H54 (cell line): ENCODE measurements around the gene FBLN5.
"Not testable (repeated sequence)": the region's sequence is repeated elsewhere in the genome, so short reads cannot be mapped to it uniquely, and the experiment has no call there.

ENCODE experiments used
- DNase-seq: peaks from one replicate; pipeline ENCODE4 v3.0.0; 2011; ENCODE audit warnings: low spot score, mixed read lengths; ENCODE audit not compliant: insufficient read length
- FAIRE-seq: peaks from 3 replicates; lab custom pipeline; 2011; peaks lifted over from hg19 to GRCh38; lab: Jason Lieb, UNC
- POLR2A ChIP-seq: IDR thresholded peaks from 2 replicates; pipeline ENCODE4 v1.6.1; 2011; ENCODE audit warnings: low read depth, mild to moderate bottlenecking, low read length

The FBLN5 gene

GRCh38 chr14:91861091-91861490 lies 86.4 kb downstream of the FBLN5 start:
- FAIRE-seq (no peak), DNase-seq (no peak)
- TF ChIP-seq POLR2A: no peak

- TF ChIP-seq POLR2A: no peak
- DNase-seq: no peak
- no peak for FAIRE-seq
Observed at GRCh38 chr14:91860238-91860637, 87.3 kb downstream of the FBLN5 start.

GRCh38 chr14:91858536-91859275 lies 88.8 kb downstream of the FBLN5 start:
- FAIRE-seq: no peak

GRCh38 chr14:91857614-91858013 lies 89.9 kb downstream of the FBLN5 start:
- no peak for TF ChIP-seq POLR2A
- DNase-seq (no peak), FAIRE-seq (no peak)

More at GRCh38 chr14:91858536-91859275, 88.8 kb downstream of the FBLN5 start:
- no peak for TF ChIP-seq POLR2A
- DNase-seq: no peak

GRCh38 chr14:91854327-91854934 lies 93.1 kb downstream of the FBLN5 start:
- TF ChIP-seq POLR2A: no peak
- no peak for FAIRE-seq
- DNase-seq: no peak

GRCh38 chr14:91851563-91851962 lies 95.9 kb downstream of the FBLN5 start:
- FAIRE-seq (no peak), DNase-seq (no peak)
- TF ChIP-seq POLR2A: no peak

- no peak for TF ChIP-seq POLR2A
- DNase-seq (no peak), FAIRE-seq (no peak)
Observed at GRCh38 chr14:91848504-91849001, 98.9 kb downstream of the FBLN5 start.

GRCh38 chr14:91847693-91848092 lies 99.8 kb downstream of the FBLN5 start:
- DNase-seq (no peak), FAIRE-seq (no peak)
- no peak for TF ChIP-seq POLR2A

- FAIRE-seq (no peak), DNase-seq (no peak)
- no peak for TF ChIP-seq POLR2A
Observed at GRCh38 chr14:91845652-91846051, 101.8 kb downstream of the FBLN5 start.

- DNase-seq, FAIRE-seq: not testable (repeated sequence)
Observed at GRCh38 chr14:91845056-91845455, 102.4 kb downstream of the FBLN5 start.

- no peak for FAIRE-seq
- no peak for TF ChIP-seq POLR2A
- DNase-seq: no peak
Observed at GRCh38 chr14:91844029-91844428, 103.5 kb downstream of the FBLN5 start.

- TF ChIP-seq POLR2A: no peak
- FAIRE-seq (no peak), DNase-seq (no peak)
Observed at GRCh38 chr14:91843437-91843836, 104.1 kb downstream of the FBLN5 start.

- DNase-seq: no peak
- no peak for TF ChIP-seq POLR2A
- FAIRE-seq: no peak
Observed at GRCh38 chr14:91841065-91841464, 106.4 kb downstream of the FBLN5 start.

- FAIRE-seq: no peak
Observed at GRCh38 chr14:91839749-91840148, 107.7 kb downstream of the FBLN5 start.

GRCh38 chr14:91837076-91837475 lies 110.4 kb downstream of the FBLN5 start:
- no peak for DNase-seq
- no peak for FAIRE-seq
- TF ChIP-seq POLR2A: no peak

More at GRCh38 chr14:91839749-91840148, 107.7 kb downstream of the FBLN5 start:
- TF ChIP-seq POLR2A: no peak
- no peak for DNase-seq
